HepG2 (cell line): ENCODE results near the gene RETREG2. TPM values are rescaled to one million over a fixed set of nuclear protein-coding genes. Genes with fewer than 3 reads are reported as not detected.
A peak's percentile ranks its signal among the peaks of the same experiment; 100 is the strongest.

Source experiments
- ARNTL ChIP-seq: sonication (generic); formaldehyde crosslinking; IDR thresholded peaks from 2 replicates; pipeline ENCODE4 v1.4.0; 2020; ENCODE audit warnings: mild to moderate bottlenecking, missing genetic modification reagents
- FOXK1 ChIP-seq: sonication (generic); formaldehyde crosslinking; IDR thresholded peaks from 2 replicates; pipeline ENCODE4 v1.4.0; 2020; ENCODE audit warnings: low read depth, missing genetic modification reagents, borderline replicate concordance
- FOXK2 ChIP-seq: fragments of 450-650 bp; IDR thresholded peaks from 2 replicates; pipeline ENCODE4 v1.6.1; 2016
- MZF1 ChIP-seq: sonication (generic); formaldehyde crosslinking; IDR thresholded peaks from 2 replicates; pipeline ENCODE4 v1.8.1; 2023; ENCODE audit warnings: mild to moderate bottlenecking, missing genetic modification reagents, borderline replicate concordance
- NFYB ChIP-seq: sonication (generic); formaldehyde crosslinking; IDR thresholded peaks from 2 replicates; pipeline ENCODE4 v1.4.0; 2020; ENCODE audit warnings: missing genetic modification reagents
- NR1H2 ChIP-seq: sonication (generic); formaldehyde crosslinking; IDR thresholded peaks from 2 replicates; pipeline ENCODE4 v1.8.1; 2022; ENCODE audit warnings: low read depth, missing genetic modification reagents, borderline replicate concordance
- PHB2 ChIP-seq: fragments of 450-650 bp; IDR thresholded peaks from 2 replicates; pipeline ENCODE4 v1.6.1; 2018; ENCODE audit not compliant: partially characterized antibody
- RCOR2 ChIP-seq: IDR thresholded peaks from 2 replicates; pipeline ENCODE4 v1.6.1; 2016; ENCODE audit warnings: missing biosample characterization, missing genetic modification reagents
- SIX1 ChIP-seq: sonication (generic); formaldehyde crosslinking; IDR thresholded peaks from 2 replicates; pipeline ENCODE4 v1.4.0; 2020; ENCODE audit warnings: missing genetic modification reagents, borderline replicate concordance
- TP53 ChIP-seq: sonication (generic); formaldehyde crosslinking; conservative IDR thresholded peaks from 2 replicates; pipeline ENCODE4 v1.4.0; 2020; ENCODE audit warnings: missing genetic modification reagents
- ZBTB21 ChIP-seq: sonication (generic); formaldehyde crosslinking; IDR thresholded peaks from 2 replicates; pipeline ENCODE4 v1.4.0; 2020; ENCODE audit warnings: missing genetic modification reagents
- ZBTB3 ChIP-seq: sonication (generic); formaldehyde crosslinking; IDR thresholded peaks from 2 replicates; pipeline ENCODE4 v1.4.0; 2020; ENCODE audit warnings: low read depth, mild to moderate bottlenecking, moderate library complexity, missing genetic modification reagents, borderline replicate concordance
- ZFAT ChIP-seq: sonication (generic); formaldehyde crosslinking; conservative IDR thresholded peaks from 2 replicates; pipeline ENCODE4 v1.8.1; 2023; ENCODE audit warnings: missing genetic modification reagents, inconsistent platforms
- ZFY ChIP-seq: sonication (generic); formaldehyde crosslinking; IDR thresholded peaks from 2 replicates; pipeline ENCODE4 v1.4.0; 2020; ENCODE audit warnings: missing genetic modification reagents
- ZMAT3 ChIP-seq: sonication (generic); formaldehyde crosslinking; conservative IDR thresholded peaks from 2 replicates; pipeline ENCODE4 v1.7.0; 2021; ENCODE audit warnings: missing genetic modification reagents
- ZNF17 ChIP-seq: sonication (generic); formaldehyde crosslinking; IDR thresholded peaks from 2 replicates; pipeline ENCODE4 v1.5.0; 2020; ENCODE audit warnings: mild to moderate bottlenecking, missing genetic modification reagents
- ZNF496 ChIP-seq: sonication (generic); formaldehyde crosslinking; IDR thresholded peaks from 2 replicates; pipeline ENCODE4 v1.8.1; 2023; ENCODE audit warnings: mild to moderate bottlenecking, moderate library complexity, missing genetic modification reagents; ENCODE audit not compliant: insufficient replicate concordance
- ZNF530 ChIP-seq: sonication (generic); formaldehyde crosslinking; IDR thresholded peaks from 2 replicates; pipeline ENCODE4 v1.5.0; 2020; ENCODE audit warnings: low read depth, mild to moderate bottlenecking, missing genetic modification reagents
- ZNF546 ChIP-seq: sonication (generic); formaldehyde crosslinking; conservative IDR thresholded peaks from 2 replicates; pipeline ENCODE4 v1.8.1; 2023; ENCODE audit warnings: mild to moderate bottlenecking, missing genetic modification reagents
- ZNF598 ChIP-seq: sonication (generic); formaldehyde crosslinking; IDR thresholded peaks from 2 replicates; pipeline ENCODE4 v1.5.1; 2020; ENCODE audit warnings: mild to moderate bottlenecking, missing genetic modification reagents, borderline replicate concordance
- ZNF772 ChIP-seq: sonication (generic); formaldehyde crosslinking; IDR thresholded peaks from 2 replicates; pipeline ENCODE4 v1.5.0; 2020; ENCODE audit warnings: mild to moderate bottlenecking, missing genetic modification reagents
- ZNF777 ChIP-seq: sonication (generic); formaldehyde crosslinking; IDR thresholded peaks from 2 replicates; pipeline ENCODE4 v1.4.0; 2020; ENCODE audit warnings: missing genetic modification reagents
- polyA plus RNA-seq, 8 experiments: library from polyadenylated mRNA; depleted of rRNA in 3 of 8; stranded (reverse) in 7 of 8; unstranded in 1 of 8; fragments of >200 nt; fragmentation: Illumina TruSeq in 4 of 8; extraction: Trizol in 4 of 8; gene quantifications; 2 replicates each; pipeline versions ENCODE4 v1.2.1 to v1.2.3, GENCODE V29; 2011 to 2016; ENCODE audit warnings: low read depth in 4 of 8, missing spikeins in 1 of 8, mixed read lengths in 1 of 8; ENCODE audit not compliant: insufficient read depth in 1 of 8
- total RNA-seq, 5 experiments: library from RNA; depleted of rRNA; stranded (reverse); fragments of >200 nt; fragmentation: Illumina TruSeq; extraction: Trizol; gene quantifications; 2 replicates each; pipeline ENCODE4 v1.2.3, GENCODE V29; 2016; ENCODE audit warnings: low read depth in 1 of 5
- TF ChIP-seq, protein P1 (sequence below): sonication (generic); formaldehyde crosslinking; IDR thresholded peaks from 2 replicates; pipeline ENCODE4 v1.4.0; 2020; ENCODE audit warnings: missing genetic modification reagents
- TF ChIP-seq, protein P2 (sequence below): sonication (generic); formaldehyde crosslinking; IDR thresholded peaks from 2 replicates; pipeline ENCODE4 v1.8.1; 2023; ENCODE audit warnings: mild to moderate bottlenecking, inconsistent platforms, moderate library complexity, missing genetic modification reagents, borderline replicate concordance
- TF ChIP-seq, protein P3 (sequence below): sonication (generic); formaldehyde crosslinking; IDR thresholded peaks from 2 replicates; pipeline ENCODE4 v1.4.0; 2020; ENCODE audit warnings: missing genetic modification reagents

Gene RETREG2
- total and polyA plus RNA-seq, 2 of the 13 experiments (the other 11 are each of a cell fraction or from before 2014, with no cell fraction given) = 86.0 to 134 TPM

- TF ChIP-seq ZNF17 (CRISPR knock-in tag) (no peak), TP53 (CRISPR knock-in tag) (peak; percentile 81), NFYB (CRISPR knock-in tag) (no peak), ZNF546 (CRISPR knock-in tag) (no peak), ZNF598 (peak; percentile 93), MZF1 (no peak), ZBTB21 (CRISPR knock-in tag) (peak; percentile 36; the same call in 1 of the 2 replicates), ZNF772 (CRISPR knock-in tag) (peak; percentile 87), ZMAT3 (CRISPR knock-in tag) (peak; percentile 91; the same call in 1 of the 2 replicates), RCOR2 (CRISPR knock-in tag) (no peak), ZFAT (CRISPR knock-in tag) (0 out of 2 replicates have a peak, but pooled peaks have one; percentile 52), SIX1 (CRISPR knock-in tag) (peak; percentile 25; the same call in 1 of the 2 replicates), ZFY (peak; percentile 100), ZNF496 (CRISPR knock-in tag) (no peak), PHB2 (no peak), FOXK2 (no peak), ZBTB3 (no peak; the same call in 1 of the 2 replicates), ARNTL (no peak), ZNF530 (CRISPR knock-in tag) (no peak), NR1H2 (CRISPR knock-in tag) (0 out of 2 replicates have a peak, but pooled peaks have one; percentile 70), FOXK1 (peak; percentile 34; the same call in 1 of the 2 replicates), ZNF777 (peak; percentile 81)
- TF ChIP-seq, protein P1, sequence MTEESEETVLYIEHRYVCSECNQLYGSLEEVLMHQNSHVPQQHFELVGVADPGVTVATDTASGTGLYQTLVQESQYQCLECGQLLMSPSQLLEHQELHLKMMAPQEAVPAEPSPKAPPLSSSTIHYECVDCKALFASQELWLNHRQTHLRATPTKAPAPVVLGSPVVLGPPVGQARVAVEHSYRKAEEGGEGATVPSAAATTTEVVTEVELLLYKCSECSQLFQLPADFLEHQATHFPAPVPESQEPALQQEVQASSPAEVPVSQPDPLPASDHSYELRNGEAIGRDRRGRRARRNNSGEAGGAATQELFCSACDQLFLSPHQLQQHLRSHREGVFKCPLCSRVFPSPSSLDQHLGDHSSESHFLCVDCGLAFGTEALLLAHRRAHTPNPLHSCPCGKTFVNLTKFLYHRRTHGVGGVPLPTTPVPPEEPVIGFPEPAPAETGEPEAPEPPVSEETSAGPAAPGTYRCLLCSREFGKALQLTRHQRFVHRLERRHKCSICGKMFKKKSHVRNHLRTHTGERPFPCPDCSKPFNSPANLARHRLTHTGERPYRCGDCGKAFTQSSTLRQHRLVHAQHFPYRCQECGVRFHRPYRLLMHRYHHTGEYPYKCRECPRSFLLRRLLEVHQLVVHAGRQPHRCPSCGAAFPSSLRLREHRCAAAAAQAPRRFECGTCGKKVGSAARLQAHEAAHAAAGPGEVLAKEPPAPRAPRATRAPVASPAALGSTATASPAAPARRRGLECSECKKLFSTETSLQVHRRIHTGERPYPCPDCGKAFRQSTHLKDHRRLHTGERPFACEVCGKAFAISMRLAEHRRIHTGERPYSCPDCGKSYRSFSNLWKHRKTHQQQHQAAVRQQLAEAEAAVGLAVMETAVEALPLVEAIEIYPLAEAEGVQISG (CRISPR knock-in tag) = peak; percentile 85
- TF ChIP-seq, protein P2, sequence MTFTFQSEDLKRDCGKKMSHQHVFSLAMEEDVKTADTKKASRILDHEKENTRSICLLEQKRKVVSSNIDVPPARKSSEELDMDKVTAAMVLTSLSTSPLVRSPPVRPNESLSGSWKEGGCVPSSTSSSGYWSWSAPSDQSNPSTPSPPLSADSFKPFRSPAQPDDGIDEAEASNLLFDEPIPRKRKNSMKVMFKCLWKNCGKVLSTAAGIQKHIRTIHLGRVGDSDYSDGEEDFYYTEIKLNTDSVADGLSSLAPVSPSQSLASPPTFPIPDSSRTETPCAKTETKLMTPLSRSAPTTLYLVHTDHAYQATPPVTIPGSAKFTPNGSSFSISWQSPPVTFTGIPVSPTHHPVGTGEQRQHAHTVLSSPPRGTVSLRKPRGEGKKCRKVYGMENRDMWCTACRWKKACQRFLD = peak; percentile 97
- TF ChIP-seq, protein P3, sequence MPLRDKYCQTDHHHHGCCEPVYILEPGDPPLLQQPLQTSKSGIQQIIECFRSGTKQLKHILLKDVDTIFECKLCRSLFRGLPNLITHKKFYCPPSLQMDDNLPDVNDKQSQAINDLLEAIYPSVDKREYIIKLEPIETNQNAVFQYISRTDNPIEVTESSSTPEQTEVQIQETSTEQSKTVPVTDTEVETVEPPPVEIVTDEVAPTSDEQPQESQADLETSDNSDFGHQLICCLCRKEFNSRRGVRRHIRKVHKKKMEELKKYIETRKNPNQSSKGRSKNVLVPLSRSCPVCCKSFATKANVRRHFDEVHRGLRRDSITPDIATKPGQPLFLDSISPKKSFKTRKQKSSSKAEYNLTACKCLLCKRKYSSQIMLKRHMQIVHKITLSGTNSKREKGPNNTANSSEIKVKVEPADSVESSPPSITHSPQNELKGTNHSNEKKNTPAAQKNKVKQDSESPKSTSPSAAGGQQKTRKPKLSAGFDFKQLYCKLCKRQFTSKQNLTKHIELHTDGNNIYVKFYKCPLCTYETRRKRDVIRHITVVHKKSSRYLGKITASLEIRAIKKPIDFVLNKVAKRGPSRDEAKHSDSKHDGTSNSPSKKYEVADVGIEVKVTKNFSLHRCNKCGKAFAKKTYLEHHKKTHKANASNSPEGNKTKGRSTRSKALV = peak; percentile 84; the same call in 1 of the 2 replicates
These were observed 17.7 kb upstream of the RETREG2 start, which contains the start of gene NHEJ1 (continued) for GRCh38 chr2:219160186-219161017.
